Right lobe of liver (tissue), 6 donors: Measurements from ENCODE around the gene INSYN2B. TPM values are rescaled to one million over a fixed set of nuclear protein-coding genes. Genes with fewer than 3 reads are reported as not detected.

ENCODE experiments used
- ATAC-seq, 4 donors: fragments of 200-7000 bp; cut with Tn5 transposase; one replicate each; pipeline ENCODE4 v1.9.1; 2020; ENCODE audit warnings: mild to moderate bottlenecking in 4 of 4, moderate library complexity in 4 of 4
- DNase-seq, 3 donors: peaks; one replicate each; pipeline ENCODE4 v3.0.0-alpha.2; 2020
- H3K27ac ChIP-seq, 3 donors: fragments of 200-600 bp; one replicate each; pipeline ENCODE4 v1.8.0; 2022
- H3K27me3 ChIP-seq, 2 donors: fragments of 200-600 bp; one replicate each; pipeline ENCODE4 v1.8.0; 2022
- H3K36me3 ChIP-seq, 4 donors: fragments of 200-600 bp; sonication (generic) in 1 of 4; one replicate each; pipeline versions ENCODE4 v1.5.1 to v1.8.0; 2017 to 2022; ENCODE audit warnings: control low read depth in 1 of 4
- H3K4me1 ChIP-seq, 4 donors: fragments of 200-600 bp; sonication (generic) in 1 of 4; one replicate each; pipeline versions ENCODE4 v1.5.1 to v1.8.0; 2017 to 2022; ENCODE audit warnings: control low read depth in 1 of 4
- H3K4me3 ChIP-seq, 3 donors: fragments of 200-600 bp; one replicate each; pipeline ENCODE4 v1.8.0; 2022
- H3K9me3 ChIP-seq, 4 donors: fragments of 200-600 bp; sonication (generic) in 1 of 4; one replicate each; pipeline versions ENCODE4 v1.5.1 to v1.8.0; 2017 to 2022; ENCODE audit warnings: control low read depth in 1 of 4
- POLR2A ChIP-seq: fragments of 450-650 bp; IDR thresholded peaks from one replicate; pipeline ENCODE4 v1.6.1; 2017; ENCODE audit warnings: antibody characterized with exemption, mild to moderate bottlenecking
- WGBS: methylation state at CpG from one replicate; pipeline ENCODE4 v1.1.6; 2018; ENCODE audit warnings: low coverage, low lambda C conversion rate; ENCODE audit not compliant: insufficient coverage; ENCODE audit errors: missing lambda C conversion rate; 5-methylcytosine and 5-hydroxymethylcytosine counted together
- intact Hi-C, 2 donors: fragments of 100-400 bp; cut with DNase I; formaldehyde crosslinking; loops; one replicate each; pipeline versions ENCODE4 v1.11.2 to v1.14.1; 2022
- total RNA-seq, 6 experiments: library from RNA; depleted of rRNA in 2 of 6; stranded (reverse); fragments of >200 nt in 2 of 6; fragmentation: NEBNext Ultra II Directional in 3 of 6; extraction: Animal tissue kit (Norgen Biotek cat#: 25700) in 3 of 6; gene quantifications; one replicate each; pipeline versions ENCODE4 v1.1.0 to v1.2.4, GENCODE V29; 2016 to 2023
- TF ChIP-seq, protein P1 (sequence below), 4 donors: fragments of 200-600 bp in 3 of 4; fragments of 450-650 bp in 1 of 4; IDR thresholded peaks; one replicate each; pipeline versions ENCODE4 v1.5.1 to v1.8.0; 2016 to 2022; ENCODE audit warnings: antibody characterized with exemption in 4 of 4, mild to moderate bottlenecking in 2 of 4
- donor health status: DM: no; HTN: yes; CAD: no.
- donor health status: DM: no; HTN: no; CAD: no.
- donor health status: DM: no; HTN: no; CAD: no.
- donor health status: DM: no; HTN: yes; CAD: no.
- donor health status: DM: no; HTN: yes; CAD: no.

The INSYN2B gene
- total RNA-seq, 6 experiments from 2014 or later: 0.09 to 0.13 TPM; not detected in 4

DNA sequence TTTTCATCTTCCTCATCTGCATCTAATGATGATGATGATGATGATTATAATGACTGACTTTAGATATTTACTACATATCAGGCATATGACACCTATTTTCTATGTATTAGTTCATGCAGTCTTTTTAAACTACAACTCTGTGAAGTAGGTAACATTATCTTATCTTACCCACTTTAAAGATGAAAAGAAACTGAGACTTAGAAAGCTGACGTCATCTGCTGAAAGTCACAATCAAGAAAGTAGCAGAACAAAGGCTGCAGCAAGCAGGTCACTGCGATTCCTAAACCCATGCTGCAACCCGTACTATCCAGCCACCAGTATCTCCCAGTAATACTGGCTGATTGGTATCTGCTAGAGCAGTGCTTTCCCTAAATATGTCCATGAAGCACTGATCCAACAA, 40.1 kb upstream of the INSYN2B start:
- intact Hi-C loops: no loop called here
- H3K9me3 ChIP-seq: no peaks in the 10 kb centered on the region
- no peak for TF ChIP-seq POLR2A
- TF ChIP-seq, protein P1, sequence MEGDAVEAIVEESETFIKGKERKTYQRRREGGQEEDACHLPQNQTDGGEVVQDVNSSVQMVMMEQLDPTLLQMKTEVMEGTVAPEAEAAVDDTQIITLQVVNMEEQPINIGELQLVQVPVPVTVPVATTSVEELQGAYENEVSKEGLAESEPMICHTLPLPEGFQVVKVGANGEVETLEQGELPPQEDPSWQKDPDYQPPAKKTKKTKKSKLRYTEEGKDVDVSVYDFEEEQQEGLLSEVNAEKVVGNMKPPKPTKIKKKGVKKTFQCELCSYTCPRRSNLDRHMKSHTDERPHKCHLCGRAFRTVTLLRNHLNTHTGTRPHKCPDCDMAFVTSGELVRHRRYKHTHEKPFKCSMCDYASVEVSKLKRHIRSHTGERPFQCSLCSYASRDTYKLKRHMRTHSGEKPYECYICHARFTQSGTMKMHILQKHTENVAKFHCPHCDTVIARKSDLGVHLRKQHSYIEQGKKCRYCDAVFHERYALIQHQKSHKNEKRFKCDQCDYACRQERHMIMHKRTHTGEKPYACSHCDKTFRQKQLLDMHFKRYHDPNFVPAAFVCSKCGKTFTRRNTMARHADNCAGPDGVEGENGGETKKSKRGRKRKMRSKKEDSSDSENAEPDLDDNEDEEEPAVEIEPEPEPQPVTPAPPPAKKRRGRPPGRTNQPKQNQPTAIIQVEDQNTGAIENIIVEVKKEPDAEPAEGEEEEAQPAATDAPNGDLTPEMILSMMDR (IDR thresholded peaks at IDR 0.05): no peak
- DNase-seq (no peak), ATAC-seq (no peak)
- H3K4me3 ChIP-seq: no peak overlapping the region
- H3K4me1 ChIP-seq: no peaks in the 10 kb centered on the region
- no peaks in the 10 kb centered on the region for H3K36me3 ChIP-seq
- 47% methylated on average over 3 of the region's 3 CpGs for WGBS
- no peak overlapping the region for H3K27ac ChIP-seq
- no peaks in the 10 kb centered on the region for H3K27me3 ChIP-seq

DNA sequence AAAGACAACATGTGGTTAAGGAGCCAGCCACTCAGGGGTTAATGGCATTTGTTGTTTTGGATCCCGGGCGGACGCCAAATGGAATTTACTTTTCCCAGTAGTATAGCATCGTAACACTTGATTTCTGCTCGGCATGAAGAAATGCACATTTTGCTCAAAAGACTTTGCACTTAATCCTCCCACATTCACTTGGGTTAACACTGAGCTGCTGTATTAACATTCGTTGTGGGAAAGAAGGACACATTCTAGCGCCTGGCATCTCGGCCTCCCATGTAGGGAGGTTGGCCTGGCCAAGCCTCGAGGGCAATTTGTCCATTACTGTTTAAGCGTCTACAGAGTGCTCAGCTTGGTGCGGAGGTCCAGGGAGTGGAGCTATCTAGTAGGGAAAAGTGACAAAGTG, 32.3 kb upstream of the INSYN2B start:
- no peak for ATAC-seq
- Histone ChIP-seq H3K36me3 (no peaks in the 10 kb centered on the region), H3K9me3 (no peaks in the 10 kb centered on the region), H3K27me3 (no peaks in the 10 kb centered on the region), H3K27ac (no peak overlapping the region), H3K4me1 (no peaks in the 10 kb centered on the region), H3K4me3 (no peak overlapping the region)
- DNase-seq: no peak
- TF ChIP-seq, protein P1 (IDR thresholded peaks at IDR 0.05): no peak
- no peak for TF ChIP-seq POLR2A
- 44% methylated on average over 11 of the region's 11 CpGs for WGBS
- intact Hi-C loops: no loop called here

DNA sequence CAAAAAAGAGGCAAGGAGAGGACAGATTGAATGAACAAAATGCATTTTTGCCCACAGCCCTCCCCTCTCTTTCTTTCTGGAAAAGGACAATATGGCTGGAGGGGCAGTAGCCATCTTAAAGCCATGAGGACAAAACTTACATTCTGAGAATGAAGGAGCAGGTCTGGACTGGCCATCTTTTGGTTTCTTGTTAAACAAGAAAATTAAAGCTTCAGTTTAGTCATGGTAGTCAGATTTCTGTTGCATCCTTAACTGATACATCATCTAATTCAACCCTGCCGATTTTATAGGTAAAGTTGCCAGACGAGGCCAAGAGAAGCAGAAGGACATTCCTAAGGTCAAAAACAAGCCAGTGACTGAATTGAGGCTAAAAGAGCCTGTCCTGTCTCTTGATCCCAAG, 31.5 kb upstream of the INSYN2B start:
- Histone ChIP-seq H3K27ac (no peak overlapping the region), H3K4me3 (no peak overlapping the region), H3K36me3 (no peaks in the 10 kb centered on the region), H3K27me3 (no peaks in the 10 kb centered on the region), H3K4me1 (no peaks in the 10 kb centered on the region), H3K9me3 (no peaks in the 10 kb centered on the region)
- 42% methylated on average over 2 of the region's 2 CpGs for WGBS
- ATAC-seq (no peak), DNase-seq (no peak)
- TF ChIP-seq, protein P1 (IDR thresholded peaks at IDR 0.05): no peak
- no peak for TF ChIP-seq POLR2A
- intact Hi-C loops: no loop called here

DNA sequence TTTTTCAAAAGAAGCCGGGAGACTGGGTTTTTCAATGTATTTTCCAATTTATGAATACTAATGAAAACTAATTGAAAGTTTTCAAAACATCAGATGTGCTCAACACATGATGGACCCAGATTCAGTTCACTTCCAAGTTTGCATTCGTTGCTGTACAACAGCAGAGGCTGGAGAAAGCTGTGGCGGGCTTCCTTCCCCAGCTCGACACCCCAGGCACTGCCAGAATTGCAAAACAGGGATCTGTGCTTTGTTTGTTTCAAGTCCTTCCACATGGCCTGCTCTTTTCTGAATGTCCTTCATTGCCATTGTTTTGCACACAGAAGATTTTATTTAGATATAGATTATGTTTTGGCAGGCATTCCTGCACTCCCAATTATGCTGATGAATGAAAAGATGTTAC, 30.3 kb upstream of the INSYN2B start:
- intact Hi-C loops: no loop called here
- WGBS: 54% methylated on average over 4 of the region's 4 CpGs
- TF ChIP-seq, protein P1 (IDR thresholded peaks at IDR 0.05): no peak
- TF ChIP-seq POLR2A: no peak
- Histone ChIP-seq H3K4me3 (no peak overlapping the region), H3K9me3 (no peaks in the 10 kb centered on the region), H3K27me3 (no peaks in the 10 kb centered on the region), H3K27ac (no peak overlapping the region), H3K36me3 (no peaks in the 10 kb centered on the region), H3K4me1 (no peaks in the 10 kb centered on the region)
- ATAC-seq: no peak
- no peak for DNase-seq

DNA sequence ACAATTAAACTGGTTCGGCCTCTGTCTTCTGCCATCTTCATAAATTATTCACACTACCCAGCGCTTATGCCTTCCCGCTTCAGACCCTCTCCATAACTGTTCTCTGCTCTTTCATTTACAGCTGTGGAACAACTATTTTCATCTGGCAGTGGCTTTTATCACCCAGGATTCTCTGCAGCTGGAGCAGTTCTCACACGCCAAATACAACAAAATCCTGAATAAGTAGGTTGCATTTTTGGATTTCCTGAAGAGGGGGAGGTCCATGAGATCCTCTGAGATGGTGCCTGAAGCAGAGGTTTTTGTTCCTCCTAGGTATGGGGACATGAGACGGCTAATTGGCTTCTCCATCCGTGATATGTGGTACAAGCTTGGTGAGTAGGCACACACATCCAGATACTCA, 28.1 kb upstream of the INSYN2B start:
- H3K4me3 ChIP-seq: no peak overlapping the region
- no peak for ATAC-seq
- WGBS: 40% methylated on average over 5 of the region's 6 CpGs
- intact Hi-C loops: no loop called here
- no peaks in the 10 kb centered on the region for H3K27me3 ChIP-seq
- DNase-seq: no peak
- no peaks in the 10 kb centered on the region for H3K36me3 ChIP-seq
- H3K27ac ChIP-seq: no peak overlapping the region
- no peaks in the 10 kb centered on the region for H3K4me1 ChIP-seq
- no peaks in the 10 kb centered on the region for H3K9me3 ChIP-seq
- TF ChIP-seq, protein P1 (IDR thresholded peaks at IDR 0.05): no peak
- no peak for TF ChIP-seq POLR2A
